H9 (cell line): ENCODE measurements around the gene PLA2G2F. TPM values are rescaled to one million over a fixed set of nuclear protein-coding genes. Genes with fewer than 3 reads are reported as not detected.

ENCODE experiments used
- DNase-seq: peaks from one replicate; pipeline ENCODE4 v3.0.0-alpha.2; 2017
- H2AFZ ChIP-seq: one replicate; pipeline ENCODE4 v1.6.1; 2013; ENCODE audit warnings: mild to moderate bottlenecking, low read length, control low read depth, moderate library complexity
- H2AK5ac ChIP-seq: 2 replicates; pipeline ENCODE4 v1.6.1; 2013; ENCODE audit warnings: low read length, control low read depth, mixed read lengths; ENCODE audit not compliant: insufficient read length
- H2BK120ac ChIP-seq: one replicate; pipeline ENCODE4 v1.6.1; 2013; ENCODE audit warnings: low read depth, mild to moderate bottlenecking, low read length, control low read depth, inconsistent platforms; ENCODE audit not compliant: poor library complexity, severe bottlenecking
- H2BK12ac ChIP-seq: 2 replicates; pipeline ENCODE4 v1.6.1; 2013; ENCODE audit warnings: low read length, control low read depth, mixed read lengths, low read depth; ENCODE audit not compliant: insufficient read length
- H2BK15ac ChIP-seq: 2 replicates; pipeline ENCODE4 v1.6.1; 2013; ENCODE audit warnings: low read depth, low read length, control low read depth
- H2BK20ac ChIP-seq: one replicate; pipeline ENCODE4 v1.6.1; 2013; ENCODE audit warnings: low read depth, mild to moderate bottlenecking, low read length, control low read depth, inconsistent platforms; ENCODE audit not compliant: poor library complexity, severe bottlenecking
- H2BK5ac ChIP-seq: 2 replicates; pipeline ENCODE4 v1.6.1; 2013; ENCODE audit warnings: low read length, control low read depth, mixed read lengths; ENCODE audit not compliant: insufficient read length
- H3K14ac ChIP-seq: 2 replicates; pipeline ENCODE4 v1.6.1; 2013; ENCODE audit warnings: low read length, control low read depth; ENCODE audit not compliant: insufficient read depth
- H3K18ac ChIP-seq: 2 replicates; pipeline ENCODE4 v1.6.1; 2013; ENCODE audit warnings: low read depth, mild to moderate bottlenecking, mixed read lengths, low read length, control low read depth; ENCODE audit not compliant: insufficient read length
- H3K23ac ChIP-seq: 2 replicates; pipeline ENCODE4 v1.6.1; 2013; ENCODE audit warnings: low read length, control low read depth, mixed read lengths, low read depth; ENCODE audit not compliant: insufficient read length
- H3K23me2 ChIP-seq: 2 replicates; pipeline ENCODE4 v1.6.1; 2013; ENCODE audit warnings: low read depth, mild to moderate bottlenecking, mixed read lengths, low read length, control low read depth; ENCODE audit not compliant: insufficient read length, poor library complexity, severe bottlenecking
- H3K27ac ChIP-seq: 2 replicates; pipeline ENCODE4 v1.5.1; 2013; ENCODE audit warnings: low read length, control low read depth, mixed read lengths, low read depth; ENCODE audit not compliant: insufficient read length
- H3K27me3 ChIP-seq: 2 replicates; pipeline ENCODE4 v1.6.1; 2013; ENCODE audit warnings: low read length, control low read depth, inconsistent platforms; ENCODE audit not compliant: insufficient read depth
- H3K4ac ChIP-seq: 2 replicates; pipeline ENCODE4 v1.6.1; 2013; ENCODE audit warnings: low read depth, mild to moderate bottlenecking, control low read depth, inconsistent platforms, low read length, moderate library complexity
- H3K4me1 ChIP-seq: 2 replicates; pipeline ENCODE4 v1.6.1; 2013; ENCODE audit warnings: low read length, control low read depth, inconsistent platforms; ENCODE audit not compliant: insufficient read depth
- H3K4me2 ChIP-seq: 2 replicates; pipeline ENCODE4 v1.6.1; 2013; ENCODE audit warnings: low read length, control low read depth, mixed read lengths; ENCODE audit not compliant: insufficient read length, insufficient read depth
- H3K56ac ChIP-seq: 2 replicates; pipeline ENCODE4 v1.6.1; 2013; ENCODE audit warnings: low read depth, mild to moderate bottlenecking, mixed read lengths, low read length, control low read depth; ENCODE audit not compliant: insufficient read length
- H3K79me1 ChIP-seq: 2 replicates; pipeline ENCODE4 v1.6.1; 2013; ENCODE audit warnings: low read depth, mild to moderate bottlenecking, moderate library complexity, low read length, control low read depth, inconsistent platforms; ENCODE audit not compliant: insufficient read depth, poor library complexity, severe bottlenecking
- H3K79me2 ChIP-seq: 2 replicates; pipeline ENCODE4 v1.6.1; 2013; ENCODE audit warnings: low read length, control low read depth, inconsistent platforms; ENCODE audit not compliant: insufficient read depth
- H3K9ac ChIP-seq: 2 replicates; pipeline ENCODE4 v1.6.1; 2013; ENCODE audit warnings: low read length, control low read depth, mixed read lengths; ENCODE audit not compliant: insufficient read length; ENCODE audit errors: extremely low read depth
- H3K9me3 ChIP-seq: one replicate; pipeline ENCODE4 v1.6.1; 2013; ENCODE audit warnings: low read depth, low read length, inconsistent platforms; ENCODE audit not compliant: control insufficient read depth
- H3T11ph ChIP-seq: one replicate; pipeline ENCODE4 v1.6.1; 2013; ENCODE audit warnings: mild to moderate bottlenecking, low read length, control low read depth, inconsistent platforms
- H4K20me1 ChIP-seq: one replicate; pipeline ENCODE4 v1.6.1; 2013; ENCODE audit not compliant: control insufficient read depth, insufficient read length, insufficient read depth
- H4K5ac ChIP-seq: 2 replicates; pipeline ENCODE4 v1.6.1; 2013; ENCODE audit warnings: low read depth, mild to moderate bottlenecking, mixed read lengths, low read length, control low read depth; ENCODE audit not compliant: insufficient read length
- H4K8ac ChIP-seq: replicated peaks from 2 replicates; pipeline ENCODE4 v1.6.1; 2013; ENCODE audit warnings: low read length, control low read depth, mixed read lengths, low read depth; ENCODE audit not compliant: insufficient read length
- H4K91ac ChIP-seq: 2 replicates; pipeline ENCODE4 v1.6.1; 2013; ENCODE audit warnings: low read depth, mild to moderate bottlenecking, moderate library complexity, mixed read lengths, low read length, control low read depth; ENCODE audit not compliant: insufficient read length
- H3K27ac Mint-ChIP-seq, 3 experiments: 2 replicates in 2 of 3; 3 replicates in 1 of 3; pipeline ENCODE4 v1.8.0; 2020 to 2021; ENCODE audit warnings: mixed read lengths in 3 of 3, mild to moderate bottlenecking in 1 of 3, moderate library complexity in 1 of 3
- H3K27me3 Mint-ChIP-seq: 2 replicates; pipeline ENCODE4 v1.8.0; 2021; ENCODE audit warnings: low read depth, mild to moderate bottlenecking, moderate library complexity, mixed read lengths
- H3K36me3 Mint-ChIP-seq, 3 experiments: 2 replicates in 2 of 3; 3 replicates in 1 of 3; pipeline ENCODE4 v1.8.0; 2020 to 2021; ENCODE audit warnings: low read depth in 3 of 3, mixed read lengths in 3 of 3; ENCODE audit not compliant: insufficient read depth in 1 of 3
- H3K4me1 Mint-ChIP-seq, 2 experiments: 2 replicates each; pipeline ENCODE4 v1.8.0; 2020; ENCODE audit warnings: mixed read lengths in 2 of 2
- H3K4me3 Mint-ChIP-seq, 2 experiments: 2 replicates in 1 of 2; 3 replicates in 1 of 2; pipeline ENCODE4 v1.8.0; 2020 to 2021; ENCODE audit warnings: mild to moderate bottlenecking in 2 of 2, mixed read lengths in 2 of 2, moderate library complexity in 1 of 2
- H3K9me3 Mint-ChIP-seq, 2 experiments: 2 replicates in 1 of 2; 3 replicates in 1 of 2; pipeline ENCODE4 v1.8.0; 2020; ENCODE audit warnings: mild to moderate bottlenecking in 2 of 2, mixed read lengths in 2 of 2, moderate library complexity in 1 of 2
- CTCF ChIP-seq: fragments of 200-600 bp; sonication (generic); conservative IDR thresholded peaks from 3 replicates; pipeline ENCODE4 v1.8.0; 2021; ENCODE audit warnings: antibody characterized with exemption, mild to moderate bottlenecking
- WGBS: extraction: QIAGEN DNeasy Blood & Tissue Kit; methylation state at CpG from one replicate; pipeline ENCODE4 v1.1.7; 2013; ENCODE audit warnings: missing lambda C conversion rate, low lambda C conversion rate, mixed read lengths; ENCODE audit not compliant: insufficient read length; ENCODE audit errors: extremely low coverage; 5-methylcytosine and 5-hydroxymethylcytosine counted together
- total RNA-seq: library from RNA; stranded (reverse); gene quantifications from 2 replicates; pipeline ENCODE4 v1.2.1, GENCODE V29; 2021

PLA2G2F gene
- total RNA-seq, 1 experiment from 2014 or later, result not detected

GRCh38 chr1:20093940-20094391 lies 45.2 kb upstream of the PLA2G2F start:
- Histone ChIP-seq H2BK5ac (no peak overlapping the region), H3K79me2 (no peaks in the 10 kb centered on the region), H3K27ac (no peak overlapping the region), H2AK5ac (no peak overlapping the region), H2AFZ (no peak overlapping the region), H4K8ac (no peak overlapping the region), H3K23me2 (no peaks in the 10 kb centered on the region), H3K4me2 (no peak overlapping the region), H3K9me3 (peaks cover 37% of the 10 kb centered on the region), H3T11ph (no peak overlapping the region), H3K4me1 (no peaks in the 10 kb centered on the region), H3K23ac (no peak overlapping the region), H3K4ac (no peak overlapping the region), H3K14ac (no peak overlapping the region), H2BK15ac (no peak overlapping the region), H2BK20ac (no peak overlapping the region), H2BK120ac (no peak overlapping the region), H4K20me1 (no peaks in the 10 kb centered on the region), H3K9ac (no peak overlapping the region), H3K56ac (no peak overlapping the region), H4K5ac (no peak overlapping the region), H3K27me3 (no peaks in the 10 kb centered on the region), H3K79me1 (no peaks in the 10 kb centered on the region), H3K18ac (no peak overlapping the region), H4K91ac (no peak overlapping the region), H2BK12ac (no peak overlapping the region)
- H3K27me3 Mint-ChIP-seq, result peaks cover 36% of the 10 kb centered on the region
- no peak overlapping the region for H3K27ac Mint-ChIP-seq
- H3K4me1 Mint-ChIP-seq, result peaks cover 3% of the 10 kb centered on the region in 2 experiments
- no peak for DNase-seq
- WGBS, result no CpG with 5 or more reads among the region's 5 CpGs
- H3K4me3 Mint-ChIP-seq, result no peak overlapping the region
- TF ChIP-seq CTCF, result no peak
- H3K9me3 Mint-ChIP-seq, result peaks cover 48 to 60% of the 10 kb centered on the region in 2 experiments
- H3K36me3 Mint-ChIP-seq, result peaks cover 7 to 24% (median 23%) of the 10 kb centered on the region in 3 experiments
